CD4-positive, alpha-beta T cell treated with Interleukin-2 at 100 ng/mL for 4 hours (primary cell): ENCODE measurements around the gene INSL3.
"Not testable (repeated sequence)": the region's sequence is repeated elsewhere in the genome, so short reads cannot be mapped to it uniquely, and the experiment has no call there.

Experiments used
- DNase-seq: peaks from one replicate; pipeline ENCODE4 v3.0.0-alpha.2; 2020; ENCODE audit warnings: low spot score

The INSL3 gene

GRCh38 chr19:17812099-17812498 is 9.2 kb downstream of the INSL3 start:
- no peak for DNase-seq

GRCh38 chr19:17811681-17812080 is 9.6 kb downstream of the INSL3 start:
- DNase-seq = no peak

- DNase-seq = no peak
These were observed 10.2 kb downstream of the INSL3 start for GRCh38 chr19:17811103-17811502.

- peak; percentile 10 for DNase-seq
These were observed 13.5 kb downstream of the INSL3 start for GRCh38 chr19:17807731-17808316.

- DNase-seq = no peak
These were observed 14.4 kb downstream of the INSL3 start for GRCh38 chr19:17806945-17807344.

GRCh38 chr19:17805427-17805826 is 15.9 kb downstream of the INSL3 start:
- DNase-seq = no peak

- peak; percentile 41 for DNase-seq
These were observed 17.9 kb downstream of the INSL3 start for GRCh38 chr19:17803264-17803896.

- no peak for DNase-seq
These were observed 19.0 kb downstream of the INSL3 start for GRCh38 chr19:17802137-17802858.

GRCh38 chr19:17798599-17798998 is 22.7 kb downstream of the INSL3 start:
- not testable (repeated sequence) for DNase-seq

GRCh38 chr19:17797424-17798201 is 23.7 kb downstream of the INSL3 start:
- no peak for DNase-seq

GRCh38 chr19:17796838-17797423 is 24.4 kb downstream of the INSL3 start:
- no peak for DNase-seq

GRCh38 chr19:17796013-17796837 is 25.1 kb downstream of the INSL3 start:
- no peak for DNase-seq

- DNase-seq = no peak
These were observed 25.8 kb downstream of the INSL3 start for GRCh38 chr19:17795495-17795856.

GRCh38 chr19:17794731-17795494 is 26.4 kb downstream of the INSL3 start, which contains the start of gene B3GNT3:
B3GNT3 (plus strand) TSS chr19:17795138; CDS start chr19:17807808, 12,670 bp downstream.
- DNase-seq = no peak

- DNase-seq = no peak
These were observed 26.9 kb downstream of the INSL3 start for GRCh38 chr19:17794412-17794730.

GRCh38 chr19:17790059-17790780 is 31.1 kb downstream of the INSL3 start:
- DNase-seq = no peak

GRCh38 chr19:17788632-17789031 is 32.7 kb downstream of the INSL3 start:
- DNase-seq = no peak

GRCh38 chr19:17787274-17787913 is 33.9 kb downstream of the INSL3 start:
- no peak for DNase-seq

- DNase-seq = peak; percentile 74
These were observed 36.9 kb downstream of the INSL3 start for GRCh38 chr19:17784201-17785008.
